ENCODE measurements around the gene ECM1. TPM values are rescaled to one million over a fixed set of nuclear protein-coding genes. Genes with fewer than 3 reads are reported as not detected.

ECM1 gene
- total and polyA plus RNA-seq, 2 experiments from 2014 or later, result 3.0 to 7.1 TPM

DNA sequence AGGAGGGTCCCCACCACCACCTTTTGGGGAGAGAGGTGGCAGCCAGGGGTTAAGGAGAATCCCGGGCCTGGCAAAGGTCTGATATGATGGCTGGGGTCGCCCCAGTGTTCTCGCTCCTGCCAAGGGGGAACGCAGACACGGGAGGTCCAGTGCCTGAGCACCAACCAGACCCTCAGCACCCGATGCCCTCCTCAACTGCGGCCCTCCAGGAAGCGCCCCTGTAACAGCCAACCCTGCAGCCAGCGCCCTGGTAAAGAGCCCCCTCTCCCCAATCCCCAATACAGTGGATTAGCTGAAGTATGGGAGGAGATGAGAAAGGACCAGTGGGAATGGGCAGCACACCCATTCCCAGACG is 51.7 kb downstream of the ECM1 start:
- H3K4me2 ChIP-seq, result no peak overlapping the region
- H3K4me1 ChIP-seq (ENCODE audit: insufficient read depth), result peaks cover 33% of the 10 kb centered on the region
- H3K27me3 ChIP-seq, result no peaks in the 10 kb centered on the region
- no peaks in the 10 kb centered on the region for H3K9me3 ChIP-seq (ENCODE audit: low read depth)
- DNase-seq (ENCODE audit: low spot score), result no peak
- H3K4me3 ChIP-seq, result no peak overlapping the region
- WGBS (ENCODE audit: low lambda C conversion rate, missing lambda C conversion rate), result 83% methylated on average over 10 of the region's 10 CpGs
- H3K27ac ChIP-seq, result peak overlapping the region; percentile 99
- no peak for TF ChIP-seq EZH2 (IDR thresholded peaks at IDR 0.05; ENCODE audit: borderline replicate concordance)
- TF ChIP-seq, protein P1, sequence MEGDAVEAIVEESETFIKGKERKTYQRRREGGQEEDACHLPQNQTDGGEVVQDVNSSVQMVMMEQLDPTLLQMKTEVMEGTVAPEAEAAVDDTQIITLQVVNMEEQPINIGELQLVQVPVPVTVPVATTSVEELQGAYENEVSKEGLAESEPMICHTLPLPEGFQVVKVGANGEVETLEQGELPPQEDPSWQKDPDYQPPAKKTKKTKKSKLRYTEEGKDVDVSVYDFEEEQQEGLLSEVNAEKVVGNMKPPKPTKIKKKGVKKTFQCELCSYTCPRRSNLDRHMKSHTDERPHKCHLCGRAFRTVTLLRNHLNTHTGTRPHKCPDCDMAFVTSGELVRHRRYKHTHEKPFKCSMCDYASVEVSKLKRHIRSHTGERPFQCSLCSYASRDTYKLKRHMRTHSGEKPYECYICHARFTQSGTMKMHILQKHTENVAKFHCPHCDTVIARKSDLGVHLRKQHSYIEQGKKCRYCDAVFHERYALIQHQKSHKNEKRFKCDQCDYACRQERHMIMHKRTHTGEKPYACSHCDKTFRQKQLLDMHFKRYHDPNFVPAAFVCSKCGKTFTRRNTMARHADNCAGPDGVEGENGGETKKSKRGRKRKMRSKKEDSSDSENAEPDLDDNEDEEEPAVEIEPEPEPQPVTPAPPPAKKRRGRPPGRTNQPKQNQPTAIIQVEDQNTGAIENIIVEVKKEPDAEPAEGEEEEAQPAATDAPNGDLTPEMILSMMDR (IDR thresholded peaks at IDR 0.05; ENCODE audit: poor library complexity), result no peak
- no peak for TF ChIP-seq EZH2phosphoT487 (IDR thresholded peaks at IDR 0.05; ENCODE audit: low read depth, severe bottlenecking, unreplicated experiment)
- no peaks in the 10 kb centered on the region for H3K36me3 ChIP-seq (replicated peaks; ENCODE audit: insufficient read depth, low read depth)
- no peaks in the 10 kb centered on the region for H4K20me1 ChIP-seq (ENCODE audit: insufficient read depth, poor library complexity, severe bottlenecking)
- peaks cover 40% of the 10 kb centered on the region for H3K79me2 ChIP-seq
- no peak overlapping the region for H2AFZ ChIP-seq
- no peaks in the 10 kb centered on the region for H3K9me2 ChIP-seq (replicated peaks; ENCODE audit: insufficient read depth)

DNA sequence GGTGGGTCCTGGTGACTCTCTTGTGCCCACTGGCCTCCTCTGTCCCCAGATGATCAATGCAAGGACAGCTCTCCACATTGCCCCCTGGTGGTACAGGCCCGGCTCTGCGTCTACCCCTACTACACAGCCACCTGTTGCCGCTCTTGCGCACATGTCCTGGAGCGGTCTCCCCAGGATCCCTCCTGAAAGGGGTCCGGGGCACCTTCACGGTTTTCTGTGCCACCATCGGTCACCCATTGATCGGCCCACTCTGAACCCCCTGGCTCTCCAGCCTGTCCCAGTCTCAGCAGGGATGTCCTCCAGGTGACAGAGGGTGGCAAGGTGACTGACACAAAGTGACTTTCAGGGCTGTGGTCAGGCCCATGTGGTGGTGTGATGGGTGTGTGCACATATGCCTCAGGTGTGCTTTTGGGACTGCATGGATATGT is 52.1 kb downstream of the ECM1 start:
- WGBS (ENCODE audit: low lambda C conversion rate, missing lambda C conversion rate), result 43% methylated on average over 9 of the region's 9 CpGs
- Histone ChIP-seq H3K36me3 (replicated peaks; ENCODE audit: insufficient read depth, low read depth) (no peaks in the 10 kb centered on the region), H4K20me1 (ENCODE audit: insufficient read depth, poor library complexity, severe bottlenecking) (no peaks in the 10 kb centered on the region), H3K9me3 (ENCODE audit: low read depth) (no peaks in the 10 kb centered on the region), H3K27ac (peak overlapping the region; percentile 99), H3K27me3 (no peaks in the 10 kb centered on the region), H2AFZ (no peak overlapping the region), H3K4me1 (ENCODE audit: insufficient read depth) (peaks cover 37% of the 10 kb centered on the region), H3K79me2 (peaks cover 44% of the 10 kb centered on the region), H3K4me2 (peak overlapping the region; percentile 80), H3K9me2 (replicated peaks; ENCODE audit: insufficient read depth) (no peaks in the 10 kb centered on the region), H3K4me3 (no peak overlapping the region)
- DNase-seq (ENCODE audit: low spot score), result peak; percentile 80
- no peak for TF ChIP-seq EZH2 (IDR thresholded peaks at IDR 0.05; ENCODE audit: borderline replicate concordance)
- TF ChIP-seq, protein P1 (IDR thresholded peaks at IDR 0.05; ENCODE audit: poor library complexity), result peak; percentile 77

DNA sequence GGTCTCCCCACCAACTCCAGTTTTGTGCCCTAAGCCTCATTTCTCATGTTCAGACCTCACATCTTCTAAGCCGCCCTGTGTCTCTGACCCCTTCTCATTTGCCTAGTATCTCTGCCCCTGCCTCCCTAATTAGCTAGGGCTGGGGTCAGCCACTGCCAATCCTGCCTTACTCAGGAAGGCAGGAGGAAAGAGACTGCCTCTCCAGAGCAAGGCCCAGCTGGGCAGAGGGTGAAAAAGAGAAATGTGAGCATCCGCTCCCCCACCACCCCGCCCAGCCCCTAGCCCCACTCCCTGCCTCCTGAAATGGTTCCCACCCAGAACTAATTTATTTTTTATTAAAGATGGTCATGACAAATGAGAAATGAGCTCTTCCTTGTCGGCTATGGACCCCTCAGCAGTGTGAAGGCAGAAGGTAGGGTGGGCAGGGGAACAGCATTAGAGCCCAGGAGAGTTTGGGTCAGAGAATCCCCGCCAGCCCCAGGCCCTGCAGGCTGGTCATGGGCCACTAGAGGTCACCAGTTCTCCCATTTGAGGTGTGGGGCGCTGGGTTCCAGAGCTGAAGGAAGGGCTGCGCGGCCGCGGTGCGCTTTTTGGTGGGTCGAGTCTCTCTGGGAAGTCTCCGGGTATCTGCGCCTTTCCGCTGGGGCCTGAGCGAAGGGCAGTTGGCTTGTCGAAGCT is 52.8 kb downstream of the ECM1 start:
- no peaks in the 10 kb centered on the region for H3K9me2 ChIP-seq (replicated peaks; ENCODE audit: insufficient read depth)
- peak; percentile 94 for DNase-seq (ENCODE audit: low spot score)
- H3K9me3 ChIP-seq (ENCODE audit: low read depth), result no peaks in the 10 kb centered on the region
- 17% methylated on average over 17 of the region's 17 CpGs for WGBS (ENCODE audit: low lambda C conversion rate, missing lambda C conversion rate)
- H3K27ac ChIP-seq, result peak overlapping the region; percentile 99
- TF ChIP-seq EZH2phosphoT487 (IDR thresholded peaks at IDR 0.05; ENCODE audit: low read depth, severe bottlenecking, unreplicated experiment), result no peak
- TF ChIP-seq, protein P1 (IDR thresholded peaks at IDR 0.05; ENCODE audit: poor library complexity), result peak; percentile 90
- no peak for TF ChIP-seq EZH2 (IDR thresholded peaks at IDR 0.05; ENCODE audit: borderline replicate concordance)
- H3K4me1 ChIP-seq (ENCODE audit: insufficient read depth), result peaks cover 42% of the 10 kb centered on the region
- H4K20me1 ChIP-seq (ENCODE audit: insufficient read depth, poor library complexity, severe bottlenecking), result no peaks in the 10 kb centered on the region
- H3K4me3 ChIP-seq, result peak overlapping the region; percentile 18
- H3K27me3 ChIP-seq, result no peaks in the 10 kb centered on the region
- peak overlapping the region; percentile 80 for H3K4me2 ChIP-seq
- H2AFZ ChIP-seq, result no peak overlapping the region
- H3K36me3 ChIP-seq (replicated peaks; ENCODE audit: insufficient read depth, low read depth), result no peaks in the 10 kb centered on the region
- H3K79me2 ChIP-seq, result peaks cover 51% of the 10 kb centered on the region
